HG02884 (cell line): ENCODE measurements around the gene LHX6.

ENCODE experiments used
- ATAC-seq: cut with Tn5 transposase; IDR thresholded peaks from one replicate; pipeline ENCODE4 v1.9.1; 2021; ENCODE audit warnings: mild to moderate bottlenecking, moderate library complexity; ENCODE audit not compliant: unreplicated experiment

Gene LHX6

GRCh38 chr9:122236681-122237080 lies 7.9 kb upstream of the LHX6 start:
- no peak for ATAC-seq

GRCh38 chr9:122234022-122234748 lies 5.4 kb upstream of the LHX6 start:
- ATAC-seq: no peak

GRCh38 chr9:122232796-122233306 lies 4.1 kb upstream of the LHX6 start:
- no peak for ATAC-seq

- no peak for ATAC-seq
These were observed 704 bp upstream of the LHX6 start for GRCh38 chr9:122229485-122229837.

- no peak for ATAC-seq
These were observed 578 bp downstream of the LHX6 start for GRCh38 chr9:122228191-122228567.

- ATAC-seq: no peak
These were observed 1.2 kb downstream of the LHX6 start for GRCh38 chr9:122227575-122227900.

- ATAC-seq: no peak
These were observed 1.8 kb downstream of the LHX6 start for GRCh38 chr9:122226758-122227574.

GRCh38 chr9:122226142-122226757 lies 2.5 kb downstream of the LHX6 start:
- ATAC-seq: no peak

- ATAC-seq: no peak
These were observed 3.2 kb downstream of the LHX6 start for GRCh38 chr9:122225312-122226141.

- ATAC-seq: no peak
These were observed 5.3 kb downstream of the LHX6 start for GRCh38 chr9:122223435-122223834.

GRCh38 chr9:122222791-122223190 lies 6.0 kb downstream of the LHX6 start:
- ATAC-seq: no peak

GRCh38 chr9:122221183-122221811 lies 7.5 kb downstream of the LHX6 start:
- no peak for ATAC-seq

- no peak for ATAC-seq
These were observed 8.0 kb downstream of the LHX6 start for GRCh38 chr9:122220673-122221182.

GRCh38 chr9:122219856-122220672 lies 8.7 kb downstream of the LHX6 start:
- ATAC-seq: no peak

GRCh38 chr9:122218935-122219855 lies 9.6 kb downstream of the LHX6 start:
- no peak for ATAC-seq

GRCh38 chr9:122218071-122218934 lies 10.5 kb downstream of the LHX6 start:
- no peak for ATAC-seq

GRCh38 chr9:122217640-122218039 lies 11.1 kb downstream of the LHX6 start:
- no peak for ATAC-seq
